Caco-2 (cell line): ENCODE data around the gene ENTR1. TPM values are rescaled to one million over a fixed set of nuclear protein-coding genes. Genes with fewer than 3 reads are reported as not detected.

Experiments used
- BruUV-seq: library from RNA; stranded (reverse); fragments of 400-500 nt; replicated peaks from 2 replicates; lab custom pipeline; 2021; lab: Mats Ljungman, UMichigan
- CTCF ChIA-PET: fragments of 300-600 bp; sonication (Branson Sonifier 250); formaldehyde crosslinking; loops from one replicate; lab custom pipeline; 2022; ENCODE audit warnings: antibody characterized with exemption; lab: Charles Lee
- POLR2A ChIA-PET: fragments of 300-600 bp; sonication (Branson Sonifier 250); formaldehyde crosslinking; loops from one replicate; lab custom pipeline; 2022; ENCODE audit warnings: antibody characterized with exemption; lab: Charles Lee
- DNase-seq, 2 experiments: peaks; one replicate each; pipeline versions ENCODE4 v3.0.0 to v3.0.0-alpha.2; 2020 to 2022
- H3K27me3 ChIP-seq: replicated peaks from 2 replicates; pipeline ENCODE4 v1.6.0; 2011; ENCODE audit warnings: low read length; ENCODE audit not compliant: control insufficient read depth, insufficient read depth
- H3K36me3 ChIP-seq: 2 replicates; pipeline ENCODE4 v1.5.1; 2011; ENCODE audit warnings: low read length; ENCODE audit not compliant: control insufficient read depth, insufficient read depth
- H3K4me1 ChIP-seq: fragments of 250-450 bp; sonication (Bioruptor Pico); 2 replicates; pipeline ENCODE4 v1.5.1; 2020; ENCODE audit warnings: mild to moderate bottlenecking
- H3K4me3 ChIP-seq: 2 replicates; pipeline ENCODE4 v1.5.1; 2011; ENCODE audit warnings: low read depth, mild to moderate bottlenecking, control low read depth, low read length
- H3K9me3 ChIP-seq: fragments of 250-450 bp; sonication (Bioruptor Pico); 2 replicates; pipeline ENCODE4 v1.5.1; 2020; ENCODE audit warnings: mild to moderate bottlenecking, moderate library complexity
- H3K27ac Mint-ChIP-seq: one replicate; pipeline ENCODE4 v1.8.0; 2022; ENCODE audit warnings: mixed read lengths; ENCODE audit not compliant: unreplicated experiment
- H3K27me3 Mint-ChIP-seq: one replicate; pipeline ENCODE4 v1.8.0; 2022; ENCODE audit warnings: mixed read lengths; ENCODE audit not compliant: insufficient read depth, unreplicated experiment
- H3K36me3 Mint-ChIP-seq: one replicate; pipeline ENCODE4 v1.8.0; 2022; ENCODE audit warnings: mild to moderate bottlenecking, mixed read lengths; ENCODE audit not compliant: insufficient read depth, unreplicated experiment
- H3K4me1 Mint-ChIP-seq: one replicate; pipeline ENCODE4 v1.8.0; 2022; ENCODE audit warnings: low read depth, mixed read lengths; ENCODE audit not compliant: unreplicated experiment
- H3K4me3 Mint-ChIP-seq: one replicate; pipeline ENCODE4 v1.8.0; 2022; ENCODE audit warnings: mild to moderate bottlenecking, moderate library complexity, mixed read lengths; ENCODE audit not compliant: unreplicated experiment
- H3K9me3 Mint-ChIP-seq: one replicate; pipeline ENCODE4 v1.8.0; 2022; ENCODE audit warnings: mixed read lengths; ENCODE audit not compliant: unreplicated experiment
- intact Hi-C: fragments of 100-400 bp; cut with micrococcal nuclease; formaldehyde crosslinking; loops from one replicate; pipeline ENCODE4 v1.10.0; 2022; ENCODE audit not compliant: unreplicated experiment
- total RNA-seq: library from RNA; stranded (reverse); gene quantifications from 2 replicates; pipeline ENCODE4 v1.2.3, GENCODE V29; 2022
- TF ChIP-seq, protein P1 (sequence below), 2 experiments: fragments of 200-600 bp in 1 of 2; IDR thresholded peaks; 1 replicate in 1 of 2; 2 replicates in 1 of 2; pipeline versions ENCODE4 v1.5.1 to v1.8.0; 2011 to 2022; ENCODE audit warnings: antibody characterized with exemption in 1 of 2, control low read depth in 1 of 2, inconsistent platforms in 1 of 2, low read depth in 1 of 2, low read length in 1 of 2, mild to moderate bottlenecking in 1 of 2, moderate library complexity in 1 of 2; ENCODE audit not compliant: insufficient read depth in 1 of 2, severe bottlenecking in 1 of 2, unreplicated experiment in 1 of 2

The ENTR1 gene
- total RNA-seq, 1 experiment from 2014 or later, result 85.2 TPM

- Mint-ChIP-seq H3K36me3 (peaks cover 76% of the 10 kb centered on the region), H3K27me3 (no peaks in the 10 kb centered on the region), H3K4me1 (peaks cover 3% of the 10 kb centered on the region), H3K9me3 (no peaks in the 10 kb centered on the region), H3K27ac (no peak overlapping the region), H3K4me3 (no peak overlapping the region)
- peaks cover 1% of the 10 kb centered on the region; the same call in 1 of the 2 replicates for H3K36me3 ChIP-seq
- H3K4me3 ChIP-seq, result no peak overlapping the region
- intact Hi-C loops, result no loop called here
- no peaks in the 10 kb centered on the region for H3K27me3 ChIP-seq
- ChIA-PET CTCF (no interaction called here), POLR2A (no interaction called here)
- H3K4me1 ChIP-seq, result peaks cover 8% of the 10 kb centered on the region
- TF ChIP-seq, protein P1, sequence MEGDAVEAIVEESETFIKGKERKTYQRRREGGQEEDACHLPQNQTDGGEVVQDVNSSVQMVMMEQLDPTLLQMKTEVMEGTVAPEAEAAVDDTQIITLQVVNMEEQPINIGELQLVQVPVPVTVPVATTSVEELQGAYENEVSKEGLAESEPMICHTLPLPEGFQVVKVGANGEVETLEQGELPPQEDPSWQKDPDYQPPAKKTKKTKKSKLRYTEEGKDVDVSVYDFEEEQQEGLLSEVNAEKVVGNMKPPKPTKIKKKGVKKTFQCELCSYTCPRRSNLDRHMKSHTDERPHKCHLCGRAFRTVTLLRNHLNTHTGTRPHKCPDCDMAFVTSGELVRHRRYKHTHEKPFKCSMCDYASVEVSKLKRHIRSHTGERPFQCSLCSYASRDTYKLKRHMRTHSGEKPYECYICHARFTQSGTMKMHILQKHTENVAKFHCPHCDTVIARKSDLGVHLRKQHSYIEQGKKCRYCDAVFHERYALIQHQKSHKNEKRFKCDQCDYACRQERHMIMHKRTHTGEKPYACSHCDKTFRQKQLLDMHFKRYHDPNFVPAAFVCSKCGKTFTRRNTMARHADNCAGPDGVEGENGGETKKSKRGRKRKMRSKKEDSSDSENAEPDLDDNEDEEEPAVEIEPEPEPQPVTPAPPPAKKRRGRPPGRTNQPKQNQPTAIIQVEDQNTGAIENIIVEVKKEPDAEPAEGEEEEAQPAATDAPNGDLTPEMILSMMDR (IDR thresholded peaks at IDR 0.05; ENCODE audit: insufficient read depth in 1 of 2, low read depth in 1 of 2, low read length in 1 of 2, severe bottlenecking in 1 of 2, unreplicated experiment in 1 of 2), result no peak
- DNase-seq, result no peak
- H3K9me3 ChIP-seq, result no peaks in the 10 kb centered on the region
- BruUV-seq, result no TSS peak
Measured at GRCh38 chr9:136442265-136442664, 31.9 kb upstream of the ENTR1 start.

- DNase-seq, result no peak
- no peaks in the 10 kb centered on the region for H3K27me3 ChIP-seq
- H3K9me3 ChIP-seq, result no peaks in the 10 kb centered on the region
- peaks cover 71% of the 10 kb centered on the region for H3K36me3 Mint-ChIP-seq
- no peaks in the 10 kb centered on the region for H3K27me3 Mint-ChIP-seq
- peaks cover 7% of the 10 kb centered on the region for H3K4me1 Mint-ChIP-seq
- no peak overlapping the region for H3K4me3 Mint-ChIP-seq
- H3K4me3 ChIP-seq, result no peak overlapping the region
- no peak overlapping the region for H3K27ac Mint-ChIP-seq
- CTCF ChIA-PET, result no interaction called here
- POLR2A ChIA-PET, result no interaction called here
- no peaks in the 10 kb centered on the region for H3K9me3 Mint-ChIP-seq
- peaks cover 8% of the 10 kb centered on the region for H3K4me1 ChIP-seq
- BruUV-seq, result no TSS peak
- H3K36me3 ChIP-seq, result peaks cover 1% of the 10 kb centered on the region; the same call in 1 of the 2 replicates
- intact Hi-C loops, result no loop called here
- TF ChIP-seq, protein P1 (IDR thresholded peaks at IDR 0.05; ENCODE audit: insufficient read depth in 1 of 2, low read depth in 1 of 2, low read length in 1 of 2, severe bottlenecking in 1 of 2, unreplicated experiment in 1 of 2), result no peak
Measured at GRCh38 chr9:136441681-136442245, 31.3 kb upstream of the ENTR1 start.

- TF ChIP-seq, protein P1 (IDR thresholded peaks at IDR 0.05; ENCODE audit: insufficient read depth in 1 of 2, low read depth in 1 of 2, low read length in 1 of 2, severe bottlenecking in 1 of 2, unreplicated experiment in 1 of 2), result no peak
- Mint-ChIP-seq H3K27ac (no peak overlapping the region), H3K9me3 (no peaks in the 10 kb centered on the region), H3K4me3 (peak overlapping the region; percentile 35), H3K36me3 (peaks cover 65% of the 10 kb centered on the region), H3K4me1 (peaks cover 7% of the 10 kb centered on the region), H3K27me3 (no peaks in the 10 kb centered on the region)
- no peak for DNase-seq
- no peaks in the 10 kb centered on the region for H3K27me3 ChIP-seq
- intact Hi-C loops, result no loop called here
- peaks cover 8% of the 10 kb centered on the region for H3K4me1 ChIP-seq
- POLR2A ChIA-PET, result no interaction called here
- H3K9me3 ChIP-seq, result no peaks in the 10 kb centered on the region
- CTCF ChIA-PET, result no interaction called here
- H3K36me3 ChIP-seq, result peaks cover 1% of the 10 kb centered on the region; the same call in 1 of the 2 replicates
- no TSS peak for BruUV-seq
- H3K4me3 ChIP-seq, result no peak overlapping the region
Measured at GRCh38 chr9:136441191-136441680, 30.8 kb upstream of the ENTR1 start.
